Activated CD4-positive, CD25-positive, alpha-beta regulatory T cell treated with anti-CD3 and anti-CD28 coated beads, Interleukin-2, amount 50 U/mL, for 24 hours (primary cell): ENCODE data around the gene TBPL1.
"Not testable (repeated sequence)": the region's sequence is repeated elsewhere in the genome, so short reads cannot be mapped to it uniquely, and the experiment has no call there.

Source experiments
- ATAC-seq, 2 donors: fragments of 150-1000 bp; cut with Tn5 transposase; one replicate each; pipeline ENCODE4 v1.10.0; 2021; ENCODE audit warnings: mild to moderate bottlenecking in 1 of 2, moderate library complexity in 1 of 2

Gene TBPL1

DNA sequence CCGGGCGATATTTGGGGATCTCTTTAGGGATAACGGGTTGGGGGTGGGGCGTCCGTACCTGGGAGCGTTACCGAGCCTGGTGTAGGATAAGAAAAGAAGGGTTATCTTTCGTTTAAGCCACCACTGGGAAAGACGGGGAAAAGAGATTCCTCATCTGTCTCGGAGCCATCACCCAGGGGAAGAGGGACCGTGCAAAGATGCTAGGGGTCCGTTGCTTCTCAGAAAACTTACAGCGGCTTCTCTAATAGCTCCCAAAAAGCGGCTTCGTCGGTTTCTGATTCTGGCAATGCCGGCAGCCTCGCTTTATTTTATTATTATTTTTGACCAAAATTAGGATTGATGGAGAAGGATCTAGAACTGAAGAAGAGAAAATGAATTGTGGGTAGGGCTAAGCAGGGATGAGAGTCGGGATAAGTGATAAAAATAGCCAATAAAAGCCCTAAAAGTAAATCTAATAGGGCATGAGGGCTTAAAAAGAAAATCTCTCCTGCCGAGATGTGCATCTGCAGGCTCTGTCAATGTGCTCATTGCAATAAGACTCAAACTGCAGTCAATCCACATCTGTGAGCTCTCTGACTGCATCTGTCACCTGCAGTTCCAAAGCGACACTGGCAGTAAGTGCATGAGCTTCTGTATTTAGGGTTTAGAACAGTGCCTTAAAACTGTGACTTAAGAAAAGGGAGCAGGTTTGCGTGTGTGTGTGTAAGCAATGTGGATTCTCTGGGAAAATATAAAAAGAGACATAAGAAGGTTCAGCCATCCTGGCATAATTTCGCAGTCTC is 801 bp downstream of the TBPL1 start:
- no peak for ATAC-seq

- no peak for ATAC-seq
These were observed 1.9 kb downstream of the TBPL1 start for GRCh38 chr6:133954657-133955576.

DNA sequence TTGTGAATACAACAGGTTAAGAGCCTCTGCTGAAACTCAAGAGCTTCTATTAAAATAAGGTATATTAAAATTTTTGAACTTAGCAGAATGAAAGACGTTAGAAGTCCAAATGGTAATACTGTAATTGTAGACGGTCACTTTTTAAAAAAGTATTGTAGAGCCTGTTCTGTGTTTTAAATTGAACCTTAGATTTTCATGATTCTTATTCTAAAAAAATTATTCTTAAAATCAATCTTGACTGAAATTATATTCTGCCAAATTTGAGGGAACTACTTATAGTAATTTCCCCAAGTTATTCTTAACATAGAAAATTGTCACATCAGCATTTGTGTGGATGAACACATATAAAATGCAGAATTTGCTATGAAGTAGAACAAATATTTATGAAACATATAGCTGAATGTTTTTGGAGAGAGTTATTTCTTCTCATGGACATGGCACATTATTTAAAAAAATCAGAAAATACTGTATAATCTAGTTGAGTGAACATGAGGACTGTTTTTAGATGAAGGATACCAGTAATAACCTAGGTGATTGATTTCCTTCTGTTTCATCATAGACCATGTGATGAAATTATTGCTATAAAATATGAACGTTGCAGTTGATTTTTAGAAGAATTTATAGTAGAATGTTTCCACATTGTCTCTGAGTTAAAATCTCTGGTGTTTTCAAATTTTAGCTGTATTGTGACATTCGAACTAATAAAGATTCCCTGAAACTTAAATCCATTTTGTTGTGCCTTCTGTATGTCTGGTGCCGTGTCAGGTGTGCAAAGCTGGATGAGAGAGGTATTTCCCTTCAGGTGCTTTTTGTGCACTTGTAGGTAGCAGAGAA is 2.8 kb downstream of the TBPL1 start:
- ATAC-seq = no peak

GRCh38 chr6:133956416-133957049 is 3.5 kb downstream of the TBPL1 start:
- no peak for ATAC-seq

GRCh38 chr6:133957227-133957626 is 4.2 kb downstream of the TBPL1 start:
- ATAC-seq = no peak

DNA sequence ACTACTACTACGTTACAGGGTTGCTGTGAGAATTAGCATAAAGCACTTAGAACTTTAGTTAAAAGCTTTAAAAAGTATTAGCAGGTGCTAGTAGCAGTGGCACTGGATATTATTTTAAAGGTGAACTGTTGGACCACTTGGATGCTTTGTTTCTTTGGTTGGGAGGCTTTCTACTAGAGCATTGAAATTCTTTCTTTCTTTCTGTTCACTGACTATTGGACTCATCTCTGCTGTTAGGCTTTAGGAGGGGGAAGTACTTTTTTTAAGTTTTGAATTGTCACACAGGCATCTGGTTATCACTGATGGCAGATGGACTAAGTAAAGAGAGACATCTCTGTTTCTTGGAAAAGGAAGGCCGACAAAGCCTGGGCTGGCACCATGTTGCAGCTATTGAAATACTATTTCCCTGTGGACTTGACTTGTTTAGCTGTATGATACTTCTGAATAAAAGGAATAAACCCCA is 4.8 kb downstream of the TBPL1 start:
- no peak for ATAC-seq

DNA sequence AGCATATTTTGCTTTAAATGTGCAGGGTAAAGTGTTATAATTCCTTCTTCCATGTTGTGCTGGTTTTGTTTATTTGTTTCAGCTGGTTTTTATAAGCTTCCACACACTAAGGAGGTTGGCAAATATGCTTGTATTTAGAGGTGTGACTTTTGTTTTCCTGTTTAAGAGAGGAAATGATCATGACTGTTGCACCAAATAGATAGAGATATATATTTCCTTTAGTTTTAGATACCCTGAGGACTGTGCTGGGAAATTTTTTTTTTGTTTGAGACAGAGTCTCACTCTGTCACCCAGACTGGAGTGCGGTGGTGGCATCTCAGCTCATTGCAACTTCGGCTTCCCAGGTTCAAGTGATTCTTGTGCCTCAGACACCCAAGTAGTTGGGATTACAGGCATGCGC is 5.8 kb downstream of the TBPL1 start:
- no peak for ATAC-seq

GRCh38 chr6:133959667-133960368 is 6.8 kb downstream of the TBPL1 start:
- no peak for ATAC-seq

- no peak for ATAC-seq
These were observed 8.8 kb downstream of the TBPL1 start for GRCh38 chr6:133961831-133962230.

GRCh38 chr6:133964052-133964451 is 11.0 kb downstream of the TBPL1 start:
- peak; percentile 76 to 90 for ATAC-seq

DNA sequence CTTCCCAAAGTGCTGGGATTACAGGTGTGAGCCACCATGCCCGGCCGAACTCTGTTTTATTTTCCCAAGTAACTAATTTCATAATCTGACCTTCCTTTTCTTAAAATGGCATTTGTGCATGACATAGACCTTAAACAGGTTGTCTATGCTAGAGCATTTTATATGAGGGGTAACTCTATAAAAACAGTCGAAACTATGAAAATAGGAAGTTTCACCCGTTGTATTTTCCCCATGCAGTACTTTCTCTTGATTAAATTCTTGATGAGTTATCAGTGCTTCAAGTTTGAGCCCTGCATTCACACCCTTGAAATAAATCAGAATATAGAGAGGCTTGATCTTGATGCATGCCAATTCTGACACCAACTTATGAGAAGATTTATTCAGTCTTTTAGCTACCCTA is 11.7 kb downstream of the TBPL1 start:
- ATAC-seq = no peak

DNA sequence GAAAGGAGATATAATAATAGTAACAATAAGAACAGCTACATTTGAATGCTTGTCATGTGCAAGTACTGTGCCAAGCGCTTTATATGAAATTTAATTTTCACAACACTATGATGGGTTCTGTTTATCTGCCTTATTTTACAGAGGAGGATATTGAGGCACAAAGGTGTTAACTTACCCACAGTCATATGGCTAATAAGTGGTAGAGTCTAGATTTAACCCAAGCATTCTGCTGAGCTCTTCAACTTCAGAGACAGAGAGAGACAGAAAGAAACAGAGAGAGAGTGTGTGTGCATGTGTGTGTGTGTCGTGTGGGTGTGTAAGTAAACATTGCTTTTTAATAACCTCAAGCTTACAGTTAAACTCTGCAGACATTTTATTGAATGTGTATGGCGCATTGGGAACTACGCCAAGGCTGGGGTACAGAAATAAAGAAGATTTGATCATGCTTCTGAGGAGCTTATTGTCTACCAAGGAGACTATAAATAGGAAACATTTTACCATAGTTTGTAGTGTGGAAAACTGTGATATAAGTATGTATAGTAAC is 12.9 kb downstream of the TBPL1 start:
- no peak for ATAC-seq

- no peak for ATAC-seq
These were observed 13.8 kb downstream of the TBPL1 start for GRCh38 chr6:133966654-133967329.

GRCh38 chr6:133967347-133967746 is 14.3 kb downstream of the TBPL1 start:
- no peak for ATAC-seq

- ATAC-seq = not testable (repeated sequence)
These were observed 14.8 kb downstream of the TBPL1 start for GRCh38 chr6:133967835-133968234.

- peak; percentile 50 to 76 for ATAC-seq
These were observed 16.4 kb downstream of the TBPL1 start for GRCh38 chr6:133969285-133969920.

DNA sequence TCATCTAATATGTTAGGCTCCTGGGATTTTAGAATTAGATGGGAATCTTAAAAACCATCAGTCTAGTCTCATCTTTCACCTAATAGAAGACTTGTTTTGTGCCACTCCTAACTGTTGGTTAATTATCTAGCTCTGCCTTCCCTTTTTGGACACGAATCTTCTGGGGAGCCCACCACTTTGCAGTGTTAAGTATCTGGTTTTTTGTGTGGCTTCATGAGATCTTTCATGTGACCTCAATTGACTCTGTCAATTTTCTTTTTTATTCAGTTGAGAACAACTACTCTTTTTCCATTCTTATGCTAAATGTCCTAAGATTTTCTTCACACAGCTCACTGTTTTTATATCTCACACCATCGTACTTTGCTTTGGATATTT is 16.9 kb downstream of the TBPL1 start:
- ATAC-seq = no peak

- no peak for ATAC-seq
These were observed 18.8 kb downstream of the TBPL1 start for GRCh38 chr6:133971861-133972260.

DNA sequence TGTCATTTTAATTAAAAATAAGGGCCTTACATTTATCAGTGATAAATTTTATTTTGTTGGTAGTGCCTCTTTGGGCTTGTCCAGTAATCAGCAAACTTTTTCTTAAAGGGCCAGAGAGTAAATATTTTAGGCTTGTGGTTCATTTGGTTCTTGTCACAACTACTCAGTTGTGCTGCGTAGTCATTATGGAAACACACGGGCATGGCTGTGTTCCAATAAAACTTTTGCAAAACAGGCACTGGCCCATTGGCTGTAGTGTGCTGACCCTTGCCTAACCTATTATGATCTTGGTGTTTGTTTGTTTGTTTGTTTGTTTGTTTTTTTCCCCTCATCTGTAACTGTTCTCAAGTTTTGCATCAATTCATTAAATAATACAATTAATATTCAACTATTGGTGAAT is 19.4 kb downstream of the TBPL1 start:
- ATAC-seq = no peak
